ENCODE results near the gene RNU5B-1. TPM values are rescaled to one million over a fixed set of nuclear protein-coding genes. Genes with fewer than 3 reads are reported as not detected.

RNU5B-1 gene
- total RNA-seq, 2 experiments from 2014 or later = 19.9 TPM; not detected in 1

DNA sequence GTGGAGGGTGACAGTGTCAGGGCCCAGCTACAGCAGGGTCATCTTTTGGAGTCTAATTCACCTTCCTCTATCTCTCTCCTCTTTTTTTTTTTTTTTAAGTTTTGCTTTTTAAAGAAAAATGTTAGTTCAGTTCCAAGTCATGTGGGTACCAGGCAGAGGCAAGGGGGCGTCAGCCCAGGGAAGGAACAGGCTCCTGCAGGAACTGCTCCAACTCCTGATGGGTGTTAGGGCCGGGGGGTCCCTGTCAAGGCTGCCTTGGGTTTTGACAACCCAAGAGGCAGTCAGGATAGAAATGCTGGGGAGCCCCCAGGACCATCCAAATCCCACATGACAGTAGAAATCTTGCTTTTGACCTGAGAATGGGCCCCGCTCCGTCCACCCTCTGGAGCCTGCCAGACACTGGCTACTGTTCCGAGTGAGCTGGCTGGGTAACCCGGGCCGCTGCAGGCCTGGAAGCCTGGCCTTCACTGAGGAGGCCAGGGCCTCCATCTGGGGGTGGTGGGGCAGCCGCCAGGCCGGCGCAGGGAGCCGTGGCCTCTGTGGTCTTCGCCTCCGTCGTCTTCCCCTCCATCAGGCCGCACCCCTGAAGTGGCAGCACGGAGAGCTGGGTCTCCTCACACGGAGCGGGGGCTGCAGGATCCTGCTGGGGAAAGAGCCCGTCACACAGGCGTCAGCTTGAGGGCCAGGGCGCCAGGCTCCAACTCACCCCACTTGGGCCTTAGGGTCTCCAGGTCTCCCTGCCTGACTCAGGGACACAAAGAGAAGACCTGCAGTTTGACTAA is 24.2 kb downstream of the RNU5B-1 start:
- POLR2A ChIA-PET = no interaction called here
- CTCF ChIA-PET = no interaction called here
- H3K4me1 Mint-ChIP-seq (ENCODE audit: low read depth) = no peaks in the 10 kb centered on the region
- H3K27me3 Mint-ChIP-seq (ENCODE audit: low read depth) = peaks cover 4% of the 10 kb centered on the region
- H3K4me3 Mint-ChIP-seq = no peak overlapping the region
- no peak for ATAC-seq
- H3K27ac Mint-ChIP-seq = no peak overlapping the region
- no peaks in the 10 kb centered on the region for H3K36me3 Mint-ChIP-seq (ENCODE audit: low read depth)
- DNase-seq = no peak
- H3K9me3 Mint-ChIP-seq (ENCODE audit: insufficient read depth) = no peaks in the 10 kb centered on the region

GRCh38 chr15:65329288-65329983 is 25.0 kb downstream of the RNU5B-1 start:
- Mint-ChIP-seq H3K4me3 (no peak overlapping the region), H3K9me3 (ENCODE audit: insufficient read depth) (no peaks in the 10 kb centered on the region), H3K4me1 (ENCODE audit: low read depth) (no peaks in the 10 kb centered on the region), H3K27ac (no peak overlapping the region), H3K27me3 (ENCODE audit: low read depth) (peaks cover 4% of the 10 kb centered on the region), H3K36me3 (ENCODE audit: low read depth) (no peaks in the 10 kb centered on the region)
- ATAC-seq = no peak
- no peak for DNase-seq
- ChIA-PET CTCF (no interaction called here), POLR2A (interaction anchor here (1.5 kb wide), 1 partner anchor 24 kb away, joined by 5 read pairs; no protein-coding TSS in a partner anchor)

GRCh38 chr15:65329984-65330735 is 25.7 kb downstream of the RNU5B-1 start:
- no peak overlapping the region for H3K4me3 Mint-ChIP-seq
- no peak for DNase-seq
- H3K4me1 Mint-ChIP-seq (ENCODE audit: low read depth) = no peaks in the 10 kb centered on the region
- ChIA-PET CTCF (no interaction called here), POLR2A (interaction anchor here (1.5 kb wide), 1 partner anchor 25 kb away, joined by 5 read pairs; no protein-coding TSS in a partner anchor)
- no peak overlapping the region for H3K27ac Mint-ChIP-seq
- ATAC-seq = no peak
- H3K36me3 Mint-ChIP-seq (ENCODE audit: low read depth) = no peaks in the 10 kb centered on the region
- H3K27me3 Mint-ChIP-seq (ENCODE audit: low read depth) = peaks cover 4% of the 10 kb centered on the region
- no peaks in the 10 kb centered on the region for H3K9me3 Mint-ChIP-seq (ENCODE audit: insufficient read depth)

- POLR2A ChIA-PET = interaction anchor here (1.2 kb wide), 1 partner anchor 26 kb away, joined by 3 read pairs; the partner anchor contains the start of gene RNU5B-1
- Mint-ChIP-seq H3K27ac (no peak overlapping the region), H3K4me1 (ENCODE audit: low read depth) (no peaks in the 10 kb centered on the region), H3K27me3 (ENCODE audit: low read depth) (peaks cover 4% of the 10 kb centered on the region), H3K4me3 (no peak overlapping the region), H3K9me3 (ENCODE audit: insufficient read depth) (no peaks in the 10 kb centered on the region), H3K36me3 (ENCODE audit: low read depth) (no peaks in the 10 kb centered on the region)
- no peak for ATAC-seq
- no peak for DNase-seq
- CTCF ChIA-PET = no interaction called here
Measured at GRCh38 chr15:65330934-65331645, 26.6 kb downstream of the RNU5B-1 start.

DNA sequence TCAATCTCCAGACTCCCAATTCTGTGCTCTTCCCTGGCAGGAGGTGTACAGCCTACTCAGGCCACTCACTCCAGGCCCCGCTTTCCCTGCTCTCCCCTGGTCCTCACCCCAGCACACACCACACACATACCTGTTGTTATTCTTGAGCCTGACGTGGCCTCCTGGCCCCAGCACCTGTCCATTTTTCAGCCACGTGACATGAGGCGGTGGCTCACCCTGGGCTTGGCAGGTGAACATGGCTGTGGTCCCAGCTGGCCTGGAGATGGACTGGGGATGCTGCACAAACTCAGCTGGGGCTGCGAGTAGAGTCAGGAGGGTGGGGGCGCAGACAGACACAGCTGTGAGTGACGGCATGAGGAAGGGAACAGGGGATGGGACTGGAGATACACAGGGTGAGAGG is 27.3 kb downstream of the RNU5B-1 start:
- no peak for DNase-seq
- no peaks in the 10 kb centered on the region for H3K9me3 Mint-ChIP-seq (ENCODE audit: insufficient read depth)
- POLR2A ChIA-PET = interaction anchor here (1.2 kb wide), 1 partner anchor 27 kb away, joined by 3 read pairs; the partner anchor contains the start of gene RNU5B-1
- H3K4me1 Mint-ChIP-seq (ENCODE audit: low read depth) = no peaks in the 10 kb centered on the region
- no peak overlapping the region for H3K27ac Mint-ChIP-seq
- CTCF ChIA-PET = no interaction called here
- H3K36me3 Mint-ChIP-seq (ENCODE audit: low read depth) = no peaks in the 10 kb centered on the region
- no peak overlapping the region for H3K4me3 Mint-ChIP-seq
- ATAC-seq = no peak
- H3K27me3 Mint-ChIP-seq (ENCODE audit: low read depth) = peaks cover 2% of the 10 kb centered on the region

DNA sequence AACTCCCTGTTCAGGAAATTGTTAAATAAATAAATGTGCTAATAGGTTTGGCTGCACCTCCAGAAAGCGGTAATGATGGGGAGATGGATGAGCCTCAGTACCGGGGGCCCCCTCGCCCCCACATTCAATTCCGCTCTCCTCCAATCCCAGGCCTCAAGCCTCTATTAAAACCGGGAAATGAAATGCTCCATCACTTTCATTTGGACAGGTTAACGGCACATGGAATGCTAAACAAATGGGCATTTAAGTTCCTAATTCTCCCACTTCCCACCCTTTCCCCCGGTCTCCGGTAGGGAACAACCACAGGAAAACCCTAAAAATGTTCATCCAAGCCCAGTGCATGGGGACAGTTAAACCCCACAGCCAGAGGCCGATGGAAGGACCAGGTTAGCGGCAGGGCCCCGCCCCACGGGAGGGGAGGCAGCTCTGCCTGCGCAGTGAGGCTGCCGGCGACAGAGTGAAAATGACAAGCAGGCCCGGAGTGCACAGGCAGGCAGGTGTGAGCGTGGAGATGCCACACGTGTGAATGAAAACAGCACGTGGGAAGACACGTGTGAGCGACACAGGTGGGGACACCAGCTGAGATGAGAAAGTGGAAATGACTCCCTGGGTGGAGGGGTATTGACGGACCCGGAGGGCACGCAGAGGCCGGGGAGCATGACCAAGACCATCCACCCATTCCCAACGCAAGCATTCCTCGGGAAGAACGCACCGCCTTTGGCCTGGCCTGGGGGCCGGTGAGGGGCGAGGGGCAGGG is 28.1 kb downstream of the RNU5B-1 start:
- ChIA-PET CTCF (no interaction called here), POLR2A (interaction anchor here (1.2 kb wide), 1 partner anchor 28 kb away, joined by 3 read pairs; the partner anchor contains the start of gene RNU5B-1)
- no peak for ATAC-seq
- Mint-ChIP-seq H3K4me1 (ENCODE audit: low read depth) (no peaks in the 10 kb centered on the region), H3K27ac (no peak overlapping the region), H3K9me3 (ENCODE audit: insufficient read depth) (no peaks in the 10 kb centered on the region), H3K27me3 (ENCODE audit: low read depth) (peaks cover 2% of the 10 kb centered on the region), H3K36me3 (ENCODE audit: low read depth) (no peaks in the 10 kb centered on the region), H3K4me3 (no peak overlapping the region)
- DNase-seq = no peak

DNA sequence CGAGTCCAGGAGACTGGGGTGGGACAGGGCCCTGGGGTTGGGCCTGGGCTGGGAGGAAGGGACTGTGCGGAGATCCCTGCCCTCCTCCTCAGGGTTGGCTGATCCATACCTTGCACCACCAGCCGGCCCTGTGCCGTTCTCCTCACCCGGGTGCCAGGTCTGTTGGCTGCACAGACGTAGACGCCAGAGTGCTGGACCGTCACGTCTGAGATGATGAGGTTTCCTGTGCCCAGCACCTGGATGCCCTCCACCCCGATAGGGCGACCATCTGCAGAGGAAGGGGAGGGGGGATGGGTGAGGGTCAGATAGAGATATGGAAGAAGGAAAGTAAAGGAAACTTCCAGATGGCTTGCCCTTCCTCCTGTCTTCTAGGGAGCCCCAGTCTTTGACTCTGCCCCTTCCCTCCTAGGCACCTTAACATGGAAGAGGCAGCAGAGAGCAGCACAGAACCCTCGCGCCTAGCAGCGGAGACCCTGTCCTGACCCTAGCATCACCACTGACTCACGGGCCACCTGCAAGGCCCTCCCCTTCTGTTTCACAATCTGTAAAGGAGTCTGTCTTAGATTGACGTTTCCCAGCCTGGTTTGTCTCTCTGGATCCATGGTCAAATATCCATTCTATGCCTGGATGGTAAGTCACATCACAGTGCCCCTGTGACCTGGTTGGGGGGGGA is 28.8 kb downstream of the RNU5B-1 start:
- CTCF ChIA-PET = no interaction called here
- Mint-ChIP-seq H3K9me3 (ENCODE audit: insufficient read depth) (no peaks in the 10 kb centered on the region), H3K27ac (no peak overlapping the region), H3K36me3 (ENCODE audit: low read depth) (no peaks in the 10 kb centered on the region), H3K4me1 (ENCODE audit: low read depth) (no peaks in the 10 kb centered on the region), H3K27me3 (ENCODE audit: low read depth) (no peaks in the 10 kb centered on the region), H3K4me3 (no peak overlapping the region)
- ATAC-seq (no peak), DNase-seq (no peak)
- POLR2A ChIA-PET = interaction anchor here (0.6 to 1.1 kb wide), 2 partner anchors 12 to 28 kb away, joined by 3 read pairs; partner anchors contain the start of gene RNU5B-1

GRCh38 chr15:65333856-65334255 is 29.4 kb downstream of the RNU5B-1 start:
- ATAC-seq = no peak
- ChIA-PET POLR2A (interaction anchor here (0.6 to 1.1 kb wide), 2 partner anchors 13 to 29 kb away, joined by 3 read pairs; partner anchors contain the start of gene RNU5B-1), CTCF (no interaction called here)
- Mint-ChIP-seq H3K27ac (no peak overlapping the region), H3K4me1 (ENCODE audit: low read depth) (no peaks in the 10 kb centered on the region), H3K27me3 (ENCODE audit: low read depth) (no peaks in the 10 kb centered on the region), H3K4me3 (no peak overlapping the region), H3K9me3 (ENCODE audit: insufficient read depth) (no peaks in the 10 kb centered on the region), H3K36me3 (ENCODE audit: low read depth) (no peaks in the 10 kb centered on the region)
- DNase-seq = no peak

DNA sequence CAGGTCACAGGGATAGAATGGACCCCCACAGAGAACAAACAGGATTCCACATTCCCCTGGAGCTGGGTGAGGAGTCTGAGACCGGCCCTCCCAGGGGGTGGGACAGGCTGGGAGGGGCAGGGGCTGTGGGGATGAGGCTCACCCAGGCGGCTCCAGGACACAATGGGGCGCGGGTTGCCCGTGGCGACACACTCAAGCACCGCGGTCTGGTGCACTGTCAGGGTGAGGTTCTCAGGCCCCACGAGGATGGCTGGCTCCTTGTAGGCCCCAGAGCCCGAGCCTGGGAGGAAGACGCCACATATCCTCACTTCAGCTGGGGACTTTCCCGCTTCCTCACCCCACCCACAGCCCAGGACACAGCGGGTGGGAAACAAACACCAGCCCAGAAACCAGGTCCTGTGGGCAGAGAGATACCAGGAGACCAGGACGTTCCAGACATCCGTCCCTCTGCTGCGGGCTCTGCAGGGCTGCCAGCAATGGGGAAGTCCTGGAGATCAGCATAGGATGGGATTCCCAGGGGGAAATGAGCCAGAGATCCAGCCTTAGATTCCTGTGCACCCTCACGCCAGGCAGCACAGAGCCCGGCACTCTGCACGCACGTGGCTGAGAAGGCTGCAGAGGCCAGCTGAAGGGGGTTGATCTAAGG is 30.2 kb downstream of the RNU5B-1 start:
- no peaks in the 10 kb centered on the region for H3K9me3 Mint-ChIP-seq (ENCODE audit: insufficient read depth)
- H3K27ac Mint-ChIP-seq = no peak overlapping the region
- DNase-seq (no peak), ATAC-seq (no peak)
- H3K4me3 Mint-ChIP-seq = no peak overlapping the region
- POLR2A ChIA-PET = interaction anchor here (1.1 kb wide), 1 partner anchor 30 kb away, joined by 3 read pairs; the partner anchor contains the start of gene RNU5B-1
- H3K4me1 Mint-ChIP-seq (ENCODE audit: low read depth) = peaks cover 3% of the 10 kb centered on the region
- no peaks in the 10 kb centered on the region for H3K36me3 Mint-ChIP-seq (ENCODE audit: low read depth)
- CTCF ChIA-PET = no interaction called here
- H3K27me3 Mint-ChIP-seq (ENCODE audit: low read depth) = no peaks in the 10 kb centered on the region

Measured in activated CD8-positive, alpha-beta T cell treated with anti-CD3 and anti-CD28 coated beads, Interleukin-2, amount 10 ng/mL, durations not matched to agents 7 days and 5 days (primary cell).